Karpas-422 (cell line): Measurements from ENCODE around the gene LOC128125822.
"Not testable (repeated sequence)": the region's sequence is repeated elsewhere in the genome, so short reads cannot be mapped to it uniquely, and the experiment has no call there.

Source experiments
- DNase-seq: peaks from one replicate; pipeline ENCODE4 v3.0.0-alpha.2; 2015
- H2AFZ ChIP-seq: fragments of 200-600 bp; sonication (generic); 2 replicates; pipeline ENCODE4 v1.6.1; 2014; ENCODE audit warnings: antibody characterized with exemption, low read length, mixed read lengths
- H3K27ac ChIP-seq: fragments of 200-600 bp; sonication (generic); 2 replicates; pipeline ENCODE4 v1.5.1; 2014; ENCODE audit warnings: mild to moderate bottlenecking, low read length, moderate library complexity
- H3K27me3 ChIP-seq: fragments of 200-600 bp; sonication (generic); 2 replicates; pipeline ENCODE4 v1.6.1; 2014; ENCODE audit warnings: low read length, mixed read lengths
- H3K36me3 ChIP-seq: fragments of 200-600 bp; sonication (generic); 2 replicates; pipeline ENCODE4 v1.6.1; 2014; ENCODE audit warnings: low read length, mixed read lengths; ENCODE audit not compliant: insufficient read depth
- H3K4me1 ChIP-seq: fragments of 200-600 bp; sonication (generic); 2 replicates; pipeline ENCODE4 v1.6.1; 2014; ENCODE audit warnings: mild to moderate bottlenecking, low read length, mixed read lengths
- H3K4me2 ChIP-seq: fragments of 200-600 bp; sonication (generic); 2 replicates; pipeline ENCODE4 v1.6.1; 2014; ENCODE audit warnings: low read length, low read depth, mild to moderate bottlenecking; ENCODE audit not compliant: poor library complexity, severe bottlenecking
- H3K4me3 ChIP-seq: fragments of 200-600 bp; sonication (generic); 2 replicates; pipeline ENCODE4 v1.5.1; 2014; ENCODE audit warnings: mild to moderate bottlenecking, antibody characterized with exemption, low read length, mixed read lengths
- H3K79me2 ChIP-seq: fragments of 200-600 bp; sonication (generic); 2 replicates; pipeline ENCODE4 v1.6.1; 2014; ENCODE audit warnings: mild to moderate bottlenecking, low read length, mixed read lengths
- H3K9ac ChIP-seq: fragments of 200-600 bp; sonication (generic); 2 replicates; pipeline ENCODE4 v1.6.0; 2014; ENCODE audit warnings: low read length
- H3K9me2 ChIP-seq: fragments of 200-600 bp; sonication (generic), shearing (Covaris generic); replicated peaks from 2 replicates; pipeline ENCODE4 v1.6.0; 2014; ENCODE audit warnings: mild to moderate bottlenecking, low read length, moderate library complexity; ENCODE audit not compliant: insufficient read depth
- H3K9me3 ChIP-seq: fragments of 300-700, 200-600 bp; sonication (generic); 2 replicates; pipeline ENCODE4 v1.6.1; 2014; ENCODE audit warnings: low read length, mixed read lengths
- H4K20me1 ChIP-seq: fragments of 200-600 bp; sonication (generic); 2 replicates; pipeline ENCODE4 v1.6.1; 2014; ENCODE audit warnings: mild to moderate bottlenecking, antibody characterized with exemption, low read length, low read depth; ENCODE audit not compliant: insufficient read depth

The LOC128125822 gene

GRCh38 chr6:63580704-63580961, 8.4 kb downstream of the LOC128125822 start:
- H3K27ac ChIP-seq: no peak overlapping the region
- no peak overlapping the region for H3K9ac ChIP-seq
- no peak for DNase-seq
- H3K4me2 ChIP-seq: no peak overlapping the region
- H3K79me2 ChIP-seq: peaks cover 14% of the 10 kb centered on the region
- peaks cover 25% of the 10 kb centered on the region; the same call in 1 of the 2 replicates for H4K20me1 ChIP-seq
- H3K4me3 ChIP-seq: no peak overlapping the region
- peaks cover 64% of the 10 kb centered on the region for H3K36me3 ChIP-seq
- no peaks in the 10 kb centered on the region for H3K9me2 ChIP-seq
- H2AFZ ChIP-seq: no peak overlapping the region
- H3K9me3 ChIP-seq: no peaks in the 10 kb centered on the region
- no peaks in the 10 kb centered on the region for H3K4me1 ChIP-seq
- no peaks in the 10 kb centered on the region for H3K27me3 ChIP-seq

GRCh38 chr6:63581355-63582013, 9.2 kb downstream of the LOC128125822 start:
- Histone ChIP-seq H2AFZ (no peak overlapping the region), H3K27ac (no peak overlapping the region), H3K4me2 (no peak overlapping the region), H3K79me2 (peaks cover 7% of the 10 kb centered on the region), H4K20me1 (peaks cover 19% of the 10 kb centered on the region; the same call in 1 of the 2 replicates), H3K9me2 (no peaks in the 10 kb centered on the region), H3K4me3 (no peak overlapping the region), H3K36me3 (peaks cover 59% of the 10 kb centered on the region), H3K9ac (no peak overlapping the region), H3K27me3 (no peaks in the 10 kb centered on the region), H3K4me1 (no peaks in the 10 kb centered on the region), H3K9me3 (no peaks in the 10 kb centered on the region)
- DNase-seq: no peak

GRCh38 chr6:63582579-63583231, 10.4 kb downstream of the LOC128125822 start:
- DNase-seq: no peak
- Histone ChIP-seq H3K9me3 (no peaks in the 10 kb centered on the region), H3K4me2 (no peak overlapping the region), H3K4me3 (no peak overlapping the region), H2AFZ (no peak overlapping the region), H3K27ac (no peak overlapping the region), H3K27me3 (no peaks in the 10 kb centered on the region), H3K79me2 (no peaks in the 10 kb centered on the region), H3K9me2 (no peaks in the 10 kb centered on the region), H3K36me3 (peaks cover 51% of the 10 kb centered on the region), H3K4me1 (no peaks in the 10 kb centered on the region), H4K20me1 (peaks cover 10% of the 10 kb centered on the region; the same call in 1 of the 2 replicates), H3K9ac (no peak overlapping the region)

DNA sequence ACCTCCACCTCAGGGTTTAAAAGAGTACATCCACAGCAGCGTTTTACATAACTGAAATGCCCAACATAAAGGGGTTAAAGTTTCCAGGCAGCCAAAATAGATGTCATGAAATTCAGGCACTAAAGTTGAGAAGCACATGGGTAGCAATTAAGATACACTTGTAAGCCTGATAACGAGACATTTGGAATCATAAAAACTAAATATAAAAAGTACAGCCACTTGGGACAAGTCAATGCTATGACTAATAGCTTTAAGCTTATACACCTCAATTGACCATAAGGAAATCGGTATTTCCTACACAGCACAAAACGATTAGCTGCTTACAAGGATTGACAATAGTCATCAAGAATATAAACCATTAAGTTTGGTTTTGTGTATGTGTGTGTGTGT, 11.8 kb downstream of the LOC128125822 start:
- no peak overlapping the region for H3K9ac ChIP-seq
- no peak for DNase-seq
- H3K4me3 ChIP-seq: no peak overlapping the region
- no peak overlapping the region for H2AFZ ChIP-seq
- no peaks in the 10 kb centered on the region for H3K79me2 ChIP-seq
- peaks cover 10% of the 10 kb centered on the region; the same call in 1 of the 2 replicates for H4K20me1 ChIP-seq
- no peaks in the 10 kb centered on the region for H3K27me3 ChIP-seq
- no peaks in the 10 kb centered on the region for H3K4me1 ChIP-seq
- H3K27ac ChIP-seq: no peak overlapping the region
- H3K36me3 ChIP-seq: peaks cover 37% of the 10 kb centered on the region
- H3K9me2 ChIP-seq: no peaks in the 10 kb centered on the region
- no peak overlapping the region for H3K4me2 ChIP-seq
- no peaks in the 10 kb centered on the region for H3K9me3 ChIP-seq

GRCh38 chr6:63584566-63584965, 12.3 kb downstream of the LOC128125822 start:
- Histone ChIP-seq H3K27me3 (no peaks in the 10 kb centered on the region), H3K4me1 (no peaks in the 10 kb centered on the region), H3K9me2 (no peaks in the 10 kb centered on the region), H3K9me3 (no peaks in the 10 kb centered on the region), H3K4me3 (no peak overlapping the region), H3K9ac (no peak overlapping the region), H3K79me2 (no peaks in the 10 kb centered on the region), H3K27ac (no peak overlapping the region), H3K4me2 (no peak overlapping the region), H3K36me3 (peaks cover 33% of the 10 kb centered on the region), H2AFZ (no peak overlapping the region), H4K20me1 (peaks cover 10% of the 10 kb centered on the region; the same call in 1 of the 2 replicates)
- no peak for DNase-seq

- H4K20me1 ChIP-seq, DNase-seq, H3K9me2 ChIP-seq, H3K79me2 ChIP-seq, H3K4me3 ChIP-seq, H3K9ac ChIP-seq, H3K9me3 ChIP-seq, H3K27me3 ChIP-seq, H3K4me1 ChIP-seq, H2AFZ ChIP-seq, H3K4me2 ChIP-seq, H3K27ac ChIP-seq: not testable (repeated sequence)
- H3K36me3 ChIP-seq: peaks cover 22% of the 10 kb centered on the region
Observed at GRCh38 chr6:63585652-63586051, 13.4 kb downstream of the LOC128125822 start.

GRCh38 chr6:63589952-63590411, 17.7 kb downstream of the LOC128125822 start:
- Histone ChIP-seq H2AFZ (no peak overlapping the region), H3K4me2 (no peak overlapping the region), H3K9ac (no peak overlapping the region), H3K4me1 (no peaks in the 10 kb centered on the region), H3K4me3 (no peak overlapping the region), H3K9me3 (no peaks in the 10 kb centered on the region), H3K27me3 (no peaks in the 10 kb centered on the region), H3K27ac (no peak overlapping the region), H3K79me2 (no peaks in the 10 kb centered on the region), H4K20me1 (no peaks in the 10 kb centered on the region), H3K36me3 (no peaks in the 10 kb centered on the region), H3K9me2 (no peaks in the 10 kb centered on the region)
- DNase-seq: no peak

- Histone ChIP-seq H3K9me2 (no peaks in the 10 kb centered on the region), H4K20me1 (no peaks in the 10 kb centered on the region), H3K4me1 (peaks cover 4% of the 10 kb centered on the region), H3K9me3 (no peaks in the 10 kb centered on the region), H3K27me3 (no peaks in the 10 kb centered on the region), H3K4me2 (no peak overlapping the region), H3K36me3 (no peaks in the 10 kb centered on the region), H3K9ac (no peak overlapping the region), H2AFZ (no peak overlapping the region), H3K79me2 (no peaks in the 10 kb centered on the region), H3K4me3 (no peak overlapping the region), H3K27ac (no peak overlapping the region)
- no peak for DNase-seq
Observed at GRCh38 chr6:63592886-63593285, 20.6 kb downstream of the LOC128125822 start.
